ENCODE results near the gene YIF1A. TPM values are rescaled to one million over a fixed set of nuclear protein-coding genes. Genes with fewer than 3 reads are reported as not detected.

The YIF1A gene
- total and polyA plus RNA-seq, 8 donors = 11.6 to 122 (median 60.9) TPM

DNA sequence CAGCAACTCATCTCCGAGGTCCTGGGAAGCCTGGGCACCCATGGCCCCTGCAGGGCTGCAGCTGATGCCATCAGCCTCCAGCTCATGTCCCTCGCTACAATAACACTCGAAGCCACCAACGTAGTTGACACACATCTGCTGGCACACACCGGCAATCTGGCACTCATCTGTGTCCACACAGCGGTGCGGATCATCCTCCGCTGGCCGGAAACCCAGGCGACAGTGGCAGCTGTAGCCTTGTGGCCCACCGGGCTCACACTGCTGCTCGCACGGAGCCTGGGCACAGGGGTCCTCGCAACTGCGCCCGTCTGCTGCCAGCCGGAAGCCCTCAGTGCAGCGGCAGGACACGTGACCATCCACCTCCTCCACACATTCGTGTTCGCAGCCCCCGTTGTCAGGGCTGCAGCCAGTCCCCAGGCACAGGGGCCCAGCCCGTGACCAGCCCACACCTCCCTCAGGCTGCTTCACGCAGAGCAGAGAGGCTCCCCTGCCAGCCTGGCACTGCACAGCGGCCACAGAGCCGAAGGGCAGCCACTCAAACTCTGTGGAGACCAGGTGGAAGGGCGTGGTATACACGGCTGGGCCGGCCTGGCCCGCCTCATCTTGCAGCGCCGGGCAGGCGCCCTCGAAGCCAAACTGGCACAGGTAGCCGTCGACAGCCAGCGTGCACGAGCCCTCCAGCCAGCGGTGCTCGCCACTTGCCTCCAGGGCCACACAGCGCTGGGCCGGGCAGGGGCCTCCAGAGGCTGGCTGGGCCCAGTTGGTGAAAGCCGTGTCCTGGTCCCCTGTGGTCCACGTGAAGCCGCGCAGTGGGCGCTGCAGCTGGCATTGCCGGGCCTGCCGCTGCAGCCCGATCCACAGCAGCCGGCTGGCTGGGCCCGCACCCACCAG is 27.2 kb upstream of the YIF1A start:
- peak overlapping the region; percentile 46 to 56 (median 52) for H3K4me3 ChIP-seq
- H3K4me1 ChIP-seq = peaks cover 48 to 69% (median 65%) of the 10 kb centered on the region in 4 donors
- H3K27ac ChIP-seq = peak overlapping the region; percentile 53 to 94 (median 84)
- H3K36me3 ChIP-seq = no peaks in the 10 kb centered on the region
- H3K9me3 ChIP-seq = no peaks in the 10 kb centered on the region
- intact Hi-C loops (cut with DNase I; ENCODE audit: low total_unique reads) = loop anchor here (10.0 kb wide), 1 partner anchor 69 kb away; no protein-coding TSS in a partner anchor
- TF ChIP-seq EP300 (IDR thresholded peaks at IDR 0.05) = no peak
- H3K27me3 ChIP-seq = peaks cover 0 to 12% (median 0%) of the 10 kb centered on the region in 3 donors
- DNase-seq = peak in 1 of 2 donors; percentile 47
- 61 to 76% (median 66%) methylated on average over 30 to 52 of the region's 52 CpGs for WGBS, 5 donors

DNA sequence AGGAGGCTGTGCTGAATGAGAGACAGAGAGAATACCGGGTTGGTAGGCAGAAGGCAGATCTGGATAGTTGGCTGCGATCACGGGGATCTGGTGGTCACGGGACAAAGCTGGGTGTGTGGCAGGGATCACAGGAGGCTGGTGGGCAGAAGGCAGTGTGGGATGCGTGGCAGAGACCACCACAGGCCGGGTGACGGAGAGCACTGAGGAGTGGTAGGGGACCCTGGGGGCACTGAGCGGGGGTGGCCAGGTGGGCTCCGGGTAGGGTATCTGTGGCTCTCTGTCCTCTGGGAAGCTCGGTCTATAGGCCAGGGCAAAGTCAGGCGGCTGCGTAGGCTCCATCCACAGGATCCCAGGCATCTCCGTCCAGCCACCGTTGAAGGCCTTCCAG is 26.5 kb upstream of the YIF1A start:
- DNase-seq = no peak
- intact Hi-C loops (cut with DNase I; ENCODE audit: low total_unique reads) = loop anchor here (10.0 kb wide), 1 partner anchor 69 kb away; no protein-coding TSS in a partner anchor
- no peak for TF ChIP-seq POLR2AphosphoS5 (IDR thresholded peaks at IDR 0.05)
- no peak for TF ChIP-seq EP300 (IDR thresholded peaks at IDR 0.05)
- TF ChIP-seq, protein P1, sequence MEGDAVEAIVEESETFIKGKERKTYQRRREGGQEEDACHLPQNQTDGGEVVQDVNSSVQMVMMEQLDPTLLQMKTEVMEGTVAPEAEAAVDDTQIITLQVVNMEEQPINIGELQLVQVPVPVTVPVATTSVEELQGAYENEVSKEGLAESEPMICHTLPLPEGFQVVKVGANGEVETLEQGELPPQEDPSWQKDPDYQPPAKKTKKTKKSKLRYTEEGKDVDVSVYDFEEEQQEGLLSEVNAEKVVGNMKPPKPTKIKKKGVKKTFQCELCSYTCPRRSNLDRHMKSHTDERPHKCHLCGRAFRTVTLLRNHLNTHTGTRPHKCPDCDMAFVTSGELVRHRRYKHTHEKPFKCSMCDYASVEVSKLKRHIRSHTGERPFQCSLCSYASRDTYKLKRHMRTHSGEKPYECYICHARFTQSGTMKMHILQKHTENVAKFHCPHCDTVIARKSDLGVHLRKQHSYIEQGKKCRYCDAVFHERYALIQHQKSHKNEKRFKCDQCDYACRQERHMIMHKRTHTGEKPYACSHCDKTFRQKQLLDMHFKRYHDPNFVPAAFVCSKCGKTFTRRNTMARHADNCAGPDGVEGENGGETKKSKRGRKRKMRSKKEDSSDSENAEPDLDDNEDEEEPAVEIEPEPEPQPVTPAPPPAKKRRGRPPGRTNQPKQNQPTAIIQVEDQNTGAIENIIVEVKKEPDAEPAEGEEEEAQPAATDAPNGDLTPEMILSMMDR (IDR thresholded peaks at IDR 0.05) = no peak
- TF ChIP-seq POLR2A (IDR thresholded peaks at IDR 0.05) = no peak
- H3K36me3 ChIP-seq = no peaks in the 10 kb centered on the region
- peak overlapping the region; percentile 46 to 56 (median 52) for H3K4me3 ChIP-seq
- peaks cover 0 to 12% (median 0%) of the 10 kb centered on the region in 3 donors for H3K27me3 ChIP-seq
- H3K9me3 ChIP-seq = no peaks in the 10 kb centered on the region
- peak overlapping the region in 4 of 5 donors; percentile 84 to 94 (median 86) for H3K27ac ChIP-seq
- whole genome bisulfite sequencing, 5 donors = 76 to 84% (median 79%) methylated on average over 9 to 14 of the region's 14 CpGs
- peaks cover 48 to 69% (median 65%) of the 10 kb centered on the region in 4 donors for H3K4me1 ChIP-seq

DNA sequence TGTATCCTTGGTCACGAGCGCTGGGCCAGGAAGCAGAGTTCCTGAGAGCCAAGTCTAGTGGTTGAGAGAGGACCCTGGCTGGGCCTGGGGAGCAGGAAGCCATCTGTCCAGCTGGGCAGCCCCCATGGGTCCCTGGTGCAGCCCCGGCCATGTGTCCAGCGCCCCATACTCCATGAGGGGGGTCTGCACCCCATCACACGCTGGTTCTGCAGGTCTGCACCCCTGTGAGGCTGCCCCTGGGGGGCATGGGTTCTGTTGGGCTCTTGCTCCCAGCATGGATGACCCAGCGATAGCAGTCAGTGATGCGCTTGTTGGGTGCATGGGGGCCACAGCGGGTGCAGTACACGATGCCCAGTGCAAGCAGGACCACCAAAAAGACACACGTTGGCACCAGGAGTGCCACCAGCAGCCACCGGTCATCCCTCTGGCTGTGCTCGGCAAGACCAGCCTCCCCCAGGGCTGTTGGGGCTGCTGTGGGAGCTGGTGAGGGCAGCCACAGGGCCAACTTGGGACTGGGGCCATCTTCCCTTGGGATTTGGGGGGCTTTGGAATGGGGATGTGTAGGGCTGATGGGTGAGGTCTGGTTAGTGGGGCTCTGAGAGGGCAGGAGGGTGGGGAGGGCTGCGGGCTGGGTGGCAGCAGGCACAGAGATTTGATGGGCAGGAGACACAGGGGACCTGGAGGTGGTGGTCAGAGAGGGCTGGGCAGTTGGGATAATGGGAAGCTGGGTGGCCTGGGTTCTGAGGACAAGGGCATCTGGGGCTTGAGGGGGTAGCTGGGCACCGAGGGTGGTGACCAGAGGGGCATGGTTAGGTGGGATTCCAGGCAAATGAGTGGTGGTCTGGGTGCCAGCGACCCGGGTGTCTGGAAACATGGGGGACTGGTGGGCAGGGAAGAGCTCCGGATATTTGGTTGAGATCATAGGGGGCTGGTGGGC is 25.9 kb upstream of the YIF1A start:
- 71 to 85% (median 82%) methylated on average over 6 to 17 of the region's 17 CpGs for WGBS, 5 donors
- peak overlapping the region; percentile 26 to 56 (median 50) for H3K4me3 ChIP-seq
- peaks cover 0 to 12% (median 0%) of the 10 kb centered on the region in 3 donors for H3K27me3 ChIP-seq
- peak overlapping the region; percentile 26 to 94 (median 88) for H3K27ac ChIP-seq
- H3K4me1 ChIP-seq = peaks cover 48 to 69% (median 65%) of the 10 kb centered on the region in 4 donors
- no peaks in the 10 kb centered on the region for H3K36me3 ChIP-seq
- TF ChIP-seq, protein P1 (IDR thresholded peaks at IDR 0.05) = no peak
- TF ChIP-seq EP300 (IDR thresholded peaks at IDR 0.05) (no peak), POLR2AphosphoS5 (IDR thresholded peaks at IDR 0.05) (no peak), POLR2A (IDR thresholded peaks at IDR 0.05) (no peak)
- no peaks in the 10 kb centered on the region for H3K9me3 ChIP-seq
- intact Hi-C loops (cut with DNase I; ENCODE audit: low total_unique reads) = loop anchor here (10.0 kb wide), 1 partner anchor 70 kb away; no protein-coding TSS in a partner anchor
- no peak for DNase-seq

DNA sequence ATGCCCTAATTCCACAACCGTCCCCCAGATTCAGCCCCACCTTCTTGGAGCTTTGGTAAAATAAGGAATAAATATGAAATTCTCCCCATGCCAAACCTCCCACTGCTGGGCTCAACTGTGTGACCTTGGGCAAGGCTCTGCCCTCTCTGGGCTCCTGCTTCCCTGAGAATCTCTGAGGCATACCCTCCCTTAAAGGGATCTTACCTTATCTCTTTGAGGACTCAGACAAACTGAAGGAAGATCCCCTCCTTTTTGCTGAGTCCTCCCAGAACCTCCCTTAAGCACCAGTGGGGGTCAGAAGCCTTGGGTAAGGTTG is 25.2 kb upstream of the YIF1A start:
- TF ChIP-seq POLR2AphosphoS5 (IDR thresholded peaks at IDR 0.05) (no peak), EP300 (IDR thresholded peaks at IDR 0.05) (no peak), POLR2A (IDR thresholded peaks at IDR 0.05) (no peak)
- TF ChIP-seq, protein P1 (IDR thresholded peaks at IDR 0.05) = no peak
- Histone ChIP-seq H3K27ac (peak overlapping the region; percentile 80 to 94 (median 88)), H3K9me3 (no peaks in the 10 kb centered on the region), H3K36me3 (no peaks in the 10 kb centered on the region), H3K27me3 (peaks cover 0 to 12% (median 0%) of the 10 kb centered on the region in 3 donors), H3K4me1 (peaks cover 48 to 69% (median 65%) of the 10 kb centered on the region in 4 donors), H3K4me3 (peak overlapping the region in 3 of 4 donors; percentile 26 to 55 (median 46))
- intact Hi-C loops (cut with DNase I; ENCODE audit: low total_unique reads) = loop anchor here (10.0 kb wide), 1 partner anchor 71 kb away; no protein-coding TSS in a partner anchor
- DNase-seq = no peak
- WGBS, 5 donors = 39 to 92% (median 73%) methylated on average over 1 of the region's 1 CpG

Data from stomach (tissue), 9 donors.